NB4 (cell line): Measurements from ENCODE around the gene SLC38A10.

ENCODE experiments used
- DNase-seq: peaks from one replicate; pipeline ENCODE4 v3.0.0; 2010; ENCODE audit warnings: low read depth
- H3K4me3 ChIP-seq: one replicate; pipeline ENCODE4 v1.5.1; 2011; ENCODE audit warnings: mild to moderate bottlenecking, low read depth, low read length, moderate library complexity
- MYC ChIP-seq: IDR thresholded peaks from 2 replicates; pipeline ENCODE4 v1.6.1; 2011; ENCODE audit warnings: low read depth, low read length
- POLR2A ChIP-seq: IDR thresholded peaks from 2 replicates; pipeline ENCODE4 v1.6.1; 2011; ENCODE audit warnings: mild to moderate bottlenecking; ENCODE audit not compliant: insufficient read length; ENCODE audit errors: extremely low read depth
- TF ChIP-seq, protein P1 (sequence below): IDR thresholded peaks from 2 replicates; pipeline ENCODE4 v1.6.1; 2011; ENCODE audit warnings: low read depth, low read length
- TF ChIP-seq, protein P2 (sequence below): IDR thresholded peaks from one replicate; pipeline ENCODE4 v1.5.1; 2012; ENCODE audit warnings: low read depth, low read length

Gene SLC38A10

DNA sequence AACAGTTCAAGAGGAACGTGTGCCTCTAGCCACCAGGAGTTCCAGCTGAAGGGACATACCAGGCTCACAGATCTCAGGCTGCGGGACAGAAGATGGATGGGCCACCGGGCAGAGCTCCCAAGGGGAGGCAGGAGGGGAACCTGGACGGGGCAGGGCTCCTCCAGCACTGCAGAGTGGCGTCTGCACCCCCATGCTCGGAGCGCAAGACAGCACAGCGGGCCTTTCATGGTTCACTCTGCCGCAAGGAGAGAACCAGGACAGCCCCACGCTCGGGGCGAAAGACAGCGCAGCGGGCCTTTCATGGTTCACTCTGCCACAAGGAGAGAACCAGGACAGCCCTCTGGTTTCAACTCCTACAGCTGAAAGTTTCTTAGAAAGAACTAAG lies 20.6 kb downstream of the SLC38A10 start:
- no peak for TF ChIP-seq MYC
- no peak for TF ChIP-seq POLR2A
- TF ChIP-seq, protein P1, sequence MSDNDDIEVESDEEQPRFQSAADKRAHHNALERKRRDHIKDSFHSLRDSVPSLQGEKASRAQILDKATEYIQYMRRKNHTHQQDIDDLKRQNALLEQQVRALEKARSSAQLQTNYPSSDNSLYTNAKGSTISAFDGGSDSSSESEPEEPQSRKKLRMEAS, result no peak
- TF ChIP-seq, protein P2, sequence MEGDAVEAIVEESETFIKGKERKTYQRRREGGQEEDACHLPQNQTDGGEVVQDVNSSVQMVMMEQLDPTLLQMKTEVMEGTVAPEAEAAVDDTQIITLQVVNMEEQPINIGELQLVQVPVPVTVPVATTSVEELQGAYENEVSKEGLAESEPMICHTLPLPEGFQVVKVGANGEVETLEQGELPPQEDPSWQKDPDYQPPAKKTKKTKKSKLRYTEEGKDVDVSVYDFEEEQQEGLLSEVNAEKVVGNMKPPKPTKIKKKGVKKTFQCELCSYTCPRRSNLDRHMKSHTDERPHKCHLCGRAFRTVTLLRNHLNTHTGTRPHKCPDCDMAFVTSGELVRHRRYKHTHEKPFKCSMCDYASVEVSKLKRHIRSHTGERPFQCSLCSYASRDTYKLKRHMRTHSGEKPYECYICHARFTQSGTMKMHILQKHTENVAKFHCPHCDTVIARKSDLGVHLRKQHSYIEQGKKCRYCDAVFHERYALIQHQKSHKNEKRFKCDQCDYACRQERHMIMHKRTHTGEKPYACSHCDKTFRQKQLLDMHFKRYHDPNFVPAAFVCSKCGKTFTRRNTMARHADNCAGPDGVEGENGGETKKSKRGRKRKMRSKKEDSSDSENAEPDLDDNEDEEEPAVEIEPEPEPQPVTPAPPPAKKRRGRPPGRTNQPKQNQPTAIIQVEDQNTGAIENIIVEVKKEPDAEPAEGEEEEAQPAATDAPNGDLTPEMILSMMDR, result no peak
- no peak for DNase-seq

DNA sequence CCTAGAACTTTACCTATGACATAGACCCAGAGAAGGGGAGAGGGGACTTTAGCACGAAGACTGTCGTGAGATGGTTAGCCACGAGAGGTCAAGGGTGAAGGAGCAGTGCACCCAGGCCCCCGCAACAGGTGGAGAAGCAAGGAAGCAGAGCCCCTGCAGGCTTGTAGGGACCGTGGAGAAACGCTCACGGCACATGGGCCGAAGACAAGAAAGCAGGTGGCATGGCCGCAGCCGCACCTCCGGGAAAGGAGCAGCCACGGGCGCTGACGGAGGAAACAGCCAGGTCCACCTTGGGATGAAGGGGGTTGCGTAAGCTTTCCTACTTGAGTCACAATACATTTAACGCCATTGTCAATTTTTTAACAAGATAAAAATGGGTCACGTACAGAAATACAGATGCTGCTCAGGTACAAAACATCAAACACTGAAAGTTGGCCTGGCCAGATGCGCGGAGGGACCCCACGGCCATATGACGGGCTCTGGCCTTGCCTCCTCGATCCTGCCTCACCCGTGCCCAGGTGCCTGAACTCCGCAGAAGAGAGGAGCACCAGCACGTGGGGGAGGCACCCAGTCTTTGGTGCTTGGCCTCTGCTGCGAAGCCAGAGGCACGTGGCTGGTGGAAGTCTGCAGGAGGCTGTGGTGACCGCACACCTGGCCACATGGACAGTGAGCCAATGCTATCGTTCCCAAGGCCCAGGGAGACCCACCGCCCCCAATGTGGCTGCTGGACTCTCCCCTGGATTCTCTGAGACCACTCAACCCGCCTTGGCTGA lies 21.2 kb downstream of the SLC38A10 start:
- TF ChIP-seq MYC, result no peak
- TF ChIP-seq, protein P1, result no peak
- H3K4me3 ChIP-seq, result no peak overlapping the region
- DNase-seq, result peak; percentile 44

More for the DNA sequence above, 20.6 kb downstream of the SLC38A10 start:
- no peak overlapping the region for H3K4me3 ChIP-seq

DNA sequence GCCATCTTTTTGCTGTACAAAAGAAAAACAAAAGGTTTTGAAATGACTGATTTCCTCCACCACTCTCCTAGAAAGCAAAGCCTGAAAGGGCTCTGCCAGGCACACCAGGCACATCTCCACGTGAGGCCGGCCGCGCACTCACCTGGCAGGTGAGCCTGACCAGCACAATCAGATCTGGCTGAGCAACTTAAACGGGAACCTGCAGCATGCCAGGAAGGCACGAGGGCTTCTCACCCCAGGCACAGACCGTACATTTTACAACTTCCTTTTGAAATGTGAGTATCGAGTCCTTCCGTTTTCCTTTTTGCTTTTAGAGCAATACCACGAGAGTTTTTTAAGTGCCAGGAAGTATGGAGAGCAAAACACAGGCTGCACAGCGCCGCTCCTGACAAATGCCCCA lies 22.5 kb downstream of the SLC38A10 start:
- peak; percentile 81 for DNase-seq
- H3K4me3 ChIP-seq, result no peak overlapping the region
- TF ChIP-seq MYC, result peak; percentile 94
- TF ChIP-seq, protein P2, result no peak
- TF ChIP-seq, protein P1, result peak; percentile 95

DNA sequence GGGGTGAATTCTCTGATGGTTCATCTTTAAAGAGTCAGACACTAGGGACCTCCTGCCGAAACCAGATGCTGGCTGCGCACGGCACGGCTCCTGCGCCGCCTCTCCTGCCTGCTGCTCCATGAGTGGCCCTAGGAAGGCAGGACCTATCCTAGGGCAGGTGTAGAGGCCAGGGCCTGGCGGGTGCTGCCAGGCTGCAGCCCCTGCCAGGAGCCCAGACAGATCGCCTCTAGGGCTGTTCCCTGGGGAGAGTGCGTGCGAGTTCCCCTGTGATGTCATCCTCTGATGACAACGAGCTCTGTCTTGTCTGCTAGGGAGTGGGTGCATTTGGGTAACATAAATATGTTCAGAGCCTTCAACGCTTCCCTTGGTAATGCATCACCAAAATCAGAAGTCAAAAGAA lies 23.9 kb downstream of the SLC38A10 start:
- DNase-seq, result peak; percentile 93
- H3K4me3 ChIP-seq, result peak overlapping the region; percentile 58
- TF ChIP-seq, protein P2, result no peak
- TF ChIP-seq POLR2A, result peak; percentile 66
- no peak for TF ChIP-seq MYC
- TF ChIP-seq, protein P1, result peak; percentile 63

DNA sequence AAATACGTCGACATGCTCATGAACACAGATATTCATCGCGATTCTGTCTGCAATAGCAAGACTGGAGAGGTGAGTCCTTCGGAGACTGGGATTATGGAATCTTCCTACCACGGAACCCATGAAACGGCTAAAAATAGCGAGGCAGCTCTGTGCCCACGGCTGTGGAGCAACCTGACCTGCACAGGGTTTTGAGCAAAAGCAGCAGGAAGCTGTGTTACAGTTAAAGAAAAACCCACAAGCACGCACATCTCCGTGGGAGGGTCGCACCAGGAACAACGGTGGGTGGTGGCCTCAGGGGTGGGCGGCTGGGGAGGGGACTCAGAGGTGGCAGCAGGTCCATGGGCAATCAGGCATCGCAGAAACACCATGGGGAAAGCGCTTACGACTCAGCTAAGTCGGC lies 24.8 kb downstream of the SLC38A10 start:
- peak; percentile 92 for DNase-seq
- peak overlapping the region; percentile 58 for H3K4me3 ChIP-seq
- TF ChIP-seq MYC (no peak; the same call in 1 of the 2 replicates), POLR2A (no peak)
- TF ChIP-seq, protein P1, result no peak
- TF ChIP-seq, protein P2, result no peak

DNA sequence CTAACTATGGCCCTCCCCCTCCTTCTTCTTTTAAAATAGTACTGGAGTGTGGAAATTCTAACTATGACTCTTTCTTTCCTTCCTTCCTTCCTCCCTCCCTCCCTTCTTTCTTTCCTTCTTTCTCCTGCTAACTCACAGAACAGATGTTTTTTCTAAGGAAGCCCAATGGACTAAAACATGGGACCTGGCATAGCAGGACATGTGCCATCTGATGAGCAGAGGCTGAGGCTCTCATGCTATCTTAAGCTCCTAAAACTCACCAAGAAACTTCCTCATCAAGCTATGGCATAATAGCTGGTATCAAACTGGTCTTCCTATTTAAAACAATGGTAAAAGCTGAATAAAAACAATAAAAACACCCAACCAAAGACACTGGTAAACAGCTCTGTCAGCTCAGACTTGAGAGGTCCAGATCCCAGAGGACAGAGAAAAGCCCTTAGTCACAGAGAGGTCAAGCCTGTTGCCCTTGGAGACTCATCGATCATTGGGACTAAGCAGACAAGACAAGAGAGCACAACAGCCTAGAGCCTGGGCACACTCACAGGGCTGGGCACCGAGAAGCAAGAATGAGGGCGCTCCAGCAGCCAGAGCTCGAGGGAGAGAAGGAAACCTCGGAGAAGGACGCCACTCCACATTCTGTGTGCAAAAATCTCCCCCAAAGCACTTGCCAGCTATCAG lies 27.6 kb downstream of the SLC38A10 start:
- peak; percentile 45 for DNase-seq
- peak overlapping the region; percentile 37 for H3K4me3 ChIP-seq
- TF ChIP-seq, protein P2, result peak; percentile 1
- TF ChIP-seq, protein P1, result peak; percentile 51
- no peak for TF ChIP-seq MYC
